ENCODE data around the gene CEP85L.

Gene CEP85L

GRCh38 chr6:118562959-118563358 is 88.4 kb downstream of the CEP85L start:
- no peaks in the 10 kb centered on the region for H3K9me3 Mint-ChIP-seq
- peaks cover 5% of the 10 kb centered on the region for H3K36me3 Mint-ChIP-seq (ENCODE audit: low read depth)
- H3K4me3 Mint-ChIP-seq, result no peak overlapping the region
- TF ChIP-seq CTCF (IDR thresholded peaks at IDR 0.05), result no peak
- DNase-seq, result no peak
- H3K27ac Mint-ChIP-seq, result no peak overlapping the region
- H3K27me3 Mint-ChIP-seq (ENCODE audit: low read depth, poor library complexity), result no peaks in the 10 kb centered on the region
- H3K4me1 Mint-ChIP-seq, result no peaks in the 10 kb centered on the region

GRCh38 chr6:118562248-118562647 is 89.1 kb downstream of the CEP85L start:
- TF ChIP-seq CTCF (IDR thresholded peaks at IDR 0.05), result no peak
- Mint-ChIP-seq H3K4me3 (no peak overlapping the region), H3K27ac (no peak overlapping the region), H3K36me3 (ENCODE audit: low read depth) (peaks cover 5% of the 10 kb centered on the region), H3K4me1 (no peaks in the 10 kb centered on the region), H3K9me3 (no peaks in the 10 kb centered on the region), H3K27me3 (ENCODE audit: low read depth, poor library complexity) (no peaks in the 10 kb centered on the region)
- no peak for DNase-seq

- Mint-ChIP-seq H3K36me3 (ENCODE audit: low read depth) (peaks cover 9% of the 10 kb centered on the region), H3K4me3 (no peak overlapping the region), H3K27me3 (ENCODE audit: low read depth, poor library complexity) (no peaks in the 10 kb centered on the region), H3K4me1 (no peaks in the 10 kb centered on the region), H3K27ac (no peak overlapping the region), H3K9me3 (no peaks in the 10 kb centered on the region)
- no peak for TF ChIP-seq CTCF (IDR thresholded peaks at IDR 0.05)
- no peak for DNase-seq
These were observed 91.7 kb downstream of the CEP85L start for GRCh38 chr6:118559659-118560058.

DNA sequence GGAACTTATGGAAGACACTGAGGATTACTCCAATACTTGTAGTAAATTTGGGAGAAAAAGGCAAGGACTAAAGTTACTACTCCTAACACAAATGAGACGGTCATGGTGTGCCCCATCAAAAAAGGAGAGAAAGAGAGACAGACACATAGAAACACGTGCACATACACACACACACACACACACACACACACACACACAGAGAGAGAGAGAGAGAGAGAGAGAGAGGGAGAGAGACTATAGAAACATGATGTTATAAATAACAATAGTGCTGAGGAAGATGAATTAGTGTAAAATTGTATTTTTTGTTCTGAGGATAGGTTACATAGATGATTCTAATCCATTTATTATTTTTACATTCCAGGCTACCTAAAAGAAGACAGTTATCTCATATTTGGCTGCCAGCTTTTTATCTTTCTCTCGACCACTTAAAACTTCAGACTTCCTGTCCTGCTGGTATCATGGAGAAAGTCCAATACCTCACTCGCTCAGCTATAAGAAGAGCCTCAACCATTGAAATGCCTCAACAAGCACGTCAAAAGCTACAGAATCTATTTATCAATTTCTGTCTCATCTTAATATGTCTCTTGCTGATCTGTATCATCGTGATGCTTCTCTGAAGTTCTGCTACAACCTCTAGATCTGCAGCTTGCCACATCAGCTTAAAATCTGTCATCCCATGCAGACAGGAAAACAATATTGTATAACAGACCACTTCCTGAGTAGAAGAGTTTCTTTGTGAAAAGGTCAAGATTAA is 92.8 kb downstream of the CEP85L start:
- Mint-ChIP-seq H3K36me3 (ENCODE audit: low read depth) (peaks cover 9% of the 10 kb centered on the region), H3K9me3 (no peaks in the 10 kb centered on the region), H3K27me3 (ENCODE audit: low read depth, poor library complexity) (no peaks in the 10 kb centered on the region), H3K4me1 (no peaks in the 10 kb centered on the region), H3K4me3 (no peak overlapping the region), H3K27ac (no peak overlapping the region)
- TF ChIP-seq CTCF (IDR thresholded peaks at IDR 0.05), result no peak
- DNase-seq, result no peak

- Mint-ChIP-seq H3K9me3 (no peaks in the 10 kb centered on the region), H3K4me1 (peaks cover 4% of the 10 kb centered on the region), H3K27me3 (ENCODE audit: low read depth, poor library complexity) (no peaks in the 10 kb centered on the region), H3K27ac (no peak overlapping the region), H3K4me3 (no peak overlapping the region), H3K36me3 (ENCODE audit: low read depth) (peaks cover 9% of the 10 kb centered on the region)
- DNase-seq, result no peak
- TF ChIP-seq CTCF (IDR thresholded peaks at IDR 0.05), result no peak
These were observed 96.7 kb downstream of the CEP85L start for GRCh38 chr6:118554698-118555097.

DNA sequence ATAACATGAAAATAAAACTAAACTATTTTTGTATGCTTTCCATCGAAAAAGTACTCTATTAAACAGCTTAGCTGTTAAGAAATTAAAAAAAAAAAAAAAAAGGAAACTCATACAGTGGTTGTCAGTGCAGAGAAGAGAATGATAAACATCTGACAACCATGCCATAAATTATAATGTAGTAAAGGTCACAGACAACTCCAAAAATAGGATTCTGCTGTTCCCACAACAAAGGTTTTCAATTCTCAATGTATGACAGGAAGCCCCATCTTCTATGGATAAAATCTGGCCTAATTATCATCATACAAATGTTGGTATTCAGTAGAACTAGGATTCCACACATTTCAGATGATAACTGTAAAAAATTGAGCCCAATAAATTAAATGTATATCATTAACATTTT is 98.3 kb downstream of the CEP85L start:
- H3K9me3 Mint-ChIP-seq, result no peaks in the 10 kb centered on the region
- no peak overlapping the region for H3K27ac Mint-ChIP-seq
- H3K36me3 Mint-ChIP-seq (ENCODE audit: low read depth), result peaks cover 9% of the 10 kb centered on the region
- no peak overlapping the region for H3K4me3 Mint-ChIP-seq
- DNase-seq, result no peak
- no peaks in the 10 kb centered on the region for H3K27me3 Mint-ChIP-seq (ENCODE audit: low read depth, poor library complexity)
- TF ChIP-seq CTCF (IDR thresholded peaks at IDR 0.05), result no peak
- peaks cover 4% of the 10 kb centered on the region for H3K4me1 Mint-ChIP-seq

Measured in nephron progenitor cell (in vitro differentiated cells).